Activated effector memory CD4-positive, alpha-beta T cell treated with Interleukin-2 at 50 U/mL for 16 hours (primary cell): ENCODE data around the gene STXBP5L.
"Not testable (repeated sequence)": the region's sequence is repeated elsewhere in the genome, so short reads cannot be mapped to it uniquely, and the experiment has no call there.

Experiments used
- DNase-seq: peaks from one replicate; pipeline ENCODE4 v3.0.0-alpha.2; 2020

The STXBP5L gene

GRCh38 chr3:120908030-120908794 is at the start of gene STXBP5L:
Gene STXBP5L (plus strand): TSS chr3:120908205. CDS start chr3:120909579, 1,374 bp downstream.
- DNase-seq, result no peak

GRCh38 chr3:120858521-120858920 is 49.5 kb upstream of the STXBP5L start:
- no peak for DNase-seq

GRCh38 chr3:120864541-120864940 is 43.5 kb upstream of the STXBP5L start:
- no peak for DNase-seq

GRCh38 chr3:120875507-120875906 is 32.5 kb upstream of the STXBP5L start:
- DNase-seq, result no peak

GRCh38 chr3:120875989-120876388 is 32.0 kb upstream of the STXBP5L start:
- no peak for DNase-seq

- no peak for DNase-seq
Measured at GRCh38 chr3:120879411-120879810, 28.6 kb upstream of the STXBP5L start.

GRCh38 chr3:120892921-120893320 is 15.1 kb upstream of the STXBP5L start:
- no peak for DNase-seq

GRCh38 chr3:120894316-120895057 is 13.5 kb upstream of the STXBP5L start:
- DNase-seq, result no peak

- not testable (repeated sequence) for DNase-seq
Measured at GRCh38 chr3:120901716-120902115, 6.3 kb upstream of the STXBP5L start.

- no peak for DNase-seq
Measured at GRCh38 chr3:120903221-120903620, 4.8 kb upstream of the STXBP5L start.

- no peak for DNase-seq
Measured at GRCh38 chr3:120907659-120908029, 361 bp upstream of the STXBP5L start.

- DNase-seq, result no peak
Measured at GRCh38 chr3:120908795-120909601, 993 bp downstream of the STXBP5L start.

GRCh38 chr3:120909602-120909878 is 1.5 kb downstream of the STXBP5L start:
- no peak for DNase-seq

GRCh38 chr3:120926146-120926545 is 18.1 kb downstream of the STXBP5L start:
- DNase-seq, result no peak

GRCh38 chr3:120928991-120929390 is 21.0 kb downstream of the STXBP5L start:
- no peak for DNase-seq

- DNase-seq, result no peak
Measured at GRCh38 chr3:120931593-120931992, 23.6 kb downstream of the STXBP5L start.

GRCh38 chr3:120956143-120956542 is 48.1 kb downstream of the STXBP5L start:
- DNase-seq, result no peak

GRCh38 chr3:120982608-120983320 is 74.8 kb downstream of the STXBP5L start:
- no peak for DNase-seq

- DNase-seq, result no peak
Measured at GRCh38 chr3:120983321-120983665, 75.3 kb downstream of the STXBP5L start.

GRCh38 chr3:120983841-120984240 is 75.8 kb downstream of the STXBP5L start:
- no peak for DNase-seq

- DNase-seq, result no peak
Measured at GRCh38 chr3:120985242-120985641, 77.2 kb downstream of the STXBP5L start.

GRCh38 chr3:120988994-120989393 is 81.0 kb downstream of the STXBP5L start:
- DNase-seq, result no peak

GRCh38 chr3:121018917-121019321 is 110.9 kb downstream of the STXBP5L start:
- no peak for DNase-seq
